ENCODE measurements around the gene MMS22L. TPM values are rescaled to one million over a fixed set of nuclear protein-coding genes. Genes with fewer than 3 reads are reported as not detected.
"Not testable (repeated sequence)": the region's sequence is repeated elsewhere in the genome, so short reads cannot be mapped to it uniquely, and the experiment has no call there.

Gene MMS22L
- total RNA-seq, 1 donor from 2014 or later: 9.4 TPM

- no peaks in the 10 kb centered on the region for H3K27me3 ChIP-seq (ENCODE audit: control insufficient read depth, insufficient read depth, low read length)
- TF ChIP-seq CTCF (IDR thresholded peaks at IDR 0.05; ENCODE audit: insufficient read depth, low read length, poor library complexity, severe bottlenecking): no peak
- DNase-seq (ENCODE audit: low read depth): no peak
- H3K4me3 ChIP-seq (ENCODE audit: low read depth, low read length): no peak overlapping the region
- H3K36me3 ChIP-seq (ENCODE audit: control insufficient read depth, insufficient read depth, low read length): no peaks in the 10 kb centered on the region
Measured at GRCh38 chr6:97177905-97178304, 105.1 kb downstream of the MMS22L start.

GRCh38 chr6:97176468-97176867 lies 106.5 kb downstream of the MMS22L start:
- Histone ChIP-seq H3K36me3 (ENCODE audit: control insufficient read depth, insufficient read depth, low read length) (no peaks in the 10 kb centered on the region), H3K27me3 (ENCODE audit: control insufficient read depth, insufficient read depth, low read length) (no peaks in the 10 kb centered on the region), H3K4me3 (ENCODE audit: low read depth, low read length) (no peak overlapping the region)
- no peak for TF ChIP-seq CTCF (IDR thresholded peaks at IDR 0.05; ENCODE audit: insufficient read depth, low read length, poor library complexity, severe bottlenecking)
- DNase-seq (ENCODE audit: low read depth): no peak

GRCh38 chr6:97175806-97176205 lies 107.2 kb downstream of the MMS22L start:
- H3K27me3 ChIP-seq (ENCODE audit: control insufficient read depth, insufficient read depth, low read length): no peaks in the 10 kb centered on the region
- H3K36me3 ChIP-seq (ENCODE audit: control insufficient read depth, insufficient read depth, low read length): no peaks in the 10 kb centered on the region
- H3K4me3 ChIP-seq (ENCODE audit: low read depth, low read length): no peak overlapping the region
- TF ChIP-seq CTCF (IDR thresholded peaks at IDR 0.05; ENCODE audit: insufficient read depth, low read length, poor library complexity, severe bottlenecking): no peak
- no peak for DNase-seq (ENCODE audit: low read depth)

- TF ChIP-seq CTCF (IDR thresholded peaks at IDR 0.05; ENCODE audit: insufficient read depth, low read length, poor library complexity, severe bottlenecking): no peak
- no peak for DNase-seq (ENCODE audit: low read depth)
- Histone ChIP-seq H3K27me3 (ENCODE audit: control insufficient read depth, insufficient read depth, low read length) (no peaks in the 10 kb centered on the region), H3K4me3 (ENCODE audit: low read depth, low read length) (no peak overlapping the region), H3K36me3 (ENCODE audit: control insufficient read depth, insufficient read depth, low read length) (no peaks in the 10 kb centered on the region)
Measured at GRCh38 chr6:97174471-97174870, 108.5 kb downstream of the MMS22L start.

GRCh38 chr6:97160280-97160679 lies 122.7 kb downstream of the MMS22L start:
- TF ChIP-seq CTCF (IDR thresholded peaks at IDR 0.05; ENCODE audit: insufficient read depth, low read length, poor library complexity, severe bottlenecking): no peak
- no peak for DNase-seq (ENCODE audit: low read depth)

GRCh38 chr6:97155447-97155846 lies 127.6 kb downstream of the MMS22L start:
- DNase-seq (ENCODE audit: low read depth); H3K27me3 ChIP-seq (ENCODE audit: control insufficient read depth, insufficient read depth, low read length); H3K36me3 ChIP-seq (ENCODE audit: control insufficient read depth, insufficient read depth, low read length); H3K4me3 ChIP-seq (ENCODE audit: low read depth, low read length): not testable (repeated sequence)

More at GRCh38 chr6:97160280-97160679, 122.7 kb downstream of the MMS22L start:
- H3K4me3 ChIP-seq (ENCODE audit: low read depth, low read length): no peak overlapping the region
- H3K36me3 ChIP-seq (ENCODE audit: control insufficient read depth, insufficient read depth, low read length): peaks cover 1% of the 10 kb centered on the region
- H3K27me3 ChIP-seq (ENCODE audit: control insufficient read depth, insufficient read depth, low read length): no peaks in the 10 kb centered on the region
